NCI-H1105 treated with DMSO at 0.1 percent for 48 hours (cell line): ENCODE results near the gene SEMA3G.

Experiments
- DNase-seq: peaks from one replicate; lab custom pipeline; 2025; lab: John Stamatoyannopoulos, UW

The SEMA3G gene

GRCh38 chr3:52444860-52445793 is at the start of gene SEMA3G:
TSS of gene SEMA3G (minus strand) at chr3:52445103. CDS start at chr3:52445027, 76 bp downstream.
- no peak for DNase-seq

GRCh38 chr3:52494445-52494844 is 49.5 kb upstream of the SEMA3G start:
- peak; percentile 43 for DNase-seq

GRCh38 chr3:52493232-52494017 is 48.5 kb upstream of the SEMA3G start:
- DNase-seq = no peak

- DNase-seq = no peak
Observed at GRCh38 chr3:52492059-52492458, 47.2 kb upstream of the SEMA3G start.

GRCh38 chr3:52490939-52491526 is 46.1 kb upstream of the SEMA3G start:
- no peak for DNase-seq

- DNase-seq = no peak
Observed at GRCh38 chr3:52490035-52490938, 45.4 kb upstream of the SEMA3G start.

- no peak for DNase-seq
Observed at GRCh38 chr3:52489453-52489852, 44.5 kb upstream of the SEMA3G start.

- no peak for DNase-seq
Observed at GRCh38 chr3:52488746-52489145, 43.8 kb upstream of the SEMA3G start.

GRCh38 chr3:52487788-52488691 is 43.1 kb upstream of the SEMA3G start:
- no peak for DNase-seq

GRCh38 chr3:52487050-52487787 is 42.3 kb upstream of the SEMA3G start:
- DNase-seq = no peak

- no peak for DNase-seq
Observed at GRCh38 chr3:52484680-52485461, 40.0 kb upstream of the SEMA3G start.

GRCh38 chr3:52483577-52484381 is 38.9 kb upstream of the SEMA3G start:
- no peak for DNase-seq

GRCh38 chr3:52483081-52483480 is 38.2 kb upstream of the SEMA3G start:
- DNase-seq = no peak

GRCh38 chr3:52481819-52482521 is 37.1 kb upstream of the SEMA3G start:
- DNase-seq = no peak

GRCh38 chr3:52480768-52481715 is 36.1 kb upstream of the SEMA3G start:
- no peak for DNase-seq

GRCh38 chr3:52479877-52480575 is 35.1 kb upstream of the SEMA3G start:
- no peak for DNase-seq
